ENCODE measurements around the gene YWHAH.
"Not testable (repeated sequence)": the region's sequence is repeated elsewhere in the genome, so short reads cannot be mapped to it uniquely, and the experiment has no call there.

YWHAH gene

DNA sequence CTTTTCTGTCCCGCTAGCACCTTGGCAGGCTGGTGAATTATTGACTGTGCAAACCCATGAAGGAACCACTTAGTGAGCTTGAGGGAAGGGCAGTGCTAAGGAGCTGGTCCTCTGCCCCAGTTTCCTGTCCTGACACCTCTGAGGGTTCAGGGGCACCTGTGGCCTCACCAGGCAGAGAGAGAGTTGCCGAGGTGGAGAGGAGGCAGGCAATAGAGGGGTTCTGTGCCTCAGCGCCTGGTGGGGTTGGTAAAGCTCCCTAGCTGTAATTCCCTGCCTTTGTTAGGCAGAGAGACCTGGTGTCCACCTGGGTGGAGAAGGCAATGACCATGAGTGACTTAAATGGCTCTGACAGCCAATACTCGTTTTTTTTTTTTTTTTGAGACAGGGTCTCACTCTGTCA, 36.3 kb downstream of the YWHAH start:
- no peaks in the 10 kb centered on the region for H3K9me3 ChIP-seq (ENCODE audit: control insufficient read depth, insufficient read depth, low read depth, low read length)
- no peak overlapping the region for H3K4me3 ChIP-seq (ENCODE audit: low read depth, low read length)
- H3K36me3 ChIP-seq (ENCODE audit: control insufficient read depth in 2 of 2, insufficient read depth in 1 of 2, low read length in 2 of 2), result no peaks in the 10 kb centered on the region
- no peaks in the 10 kb centered on the region for H3K4me1 ChIP-seq (ENCODE audit: control insufficient read depth, insufficient read depth, low read length)
- ChIA-PET POLR2A (interaction anchor here (0.7 kb wide), 1 partner anchor 69 kb away, joined by 3 read pairs; no protein-coding TSS in a partner anchor), CTCF (interaction anchor here (3.0 to 11.9 kb wide), 2 partner anchors 10 to 100 kb away, joined by 16 to 309 read pairs; no protein-coding TSS in a partner anchor)
- TF ChIP-seq ZNF548 (tag by site-specific recombination; IDR thresholded peaks at IDR 0.05), result no peak
- TF ChIP-seq, protein P1, sequence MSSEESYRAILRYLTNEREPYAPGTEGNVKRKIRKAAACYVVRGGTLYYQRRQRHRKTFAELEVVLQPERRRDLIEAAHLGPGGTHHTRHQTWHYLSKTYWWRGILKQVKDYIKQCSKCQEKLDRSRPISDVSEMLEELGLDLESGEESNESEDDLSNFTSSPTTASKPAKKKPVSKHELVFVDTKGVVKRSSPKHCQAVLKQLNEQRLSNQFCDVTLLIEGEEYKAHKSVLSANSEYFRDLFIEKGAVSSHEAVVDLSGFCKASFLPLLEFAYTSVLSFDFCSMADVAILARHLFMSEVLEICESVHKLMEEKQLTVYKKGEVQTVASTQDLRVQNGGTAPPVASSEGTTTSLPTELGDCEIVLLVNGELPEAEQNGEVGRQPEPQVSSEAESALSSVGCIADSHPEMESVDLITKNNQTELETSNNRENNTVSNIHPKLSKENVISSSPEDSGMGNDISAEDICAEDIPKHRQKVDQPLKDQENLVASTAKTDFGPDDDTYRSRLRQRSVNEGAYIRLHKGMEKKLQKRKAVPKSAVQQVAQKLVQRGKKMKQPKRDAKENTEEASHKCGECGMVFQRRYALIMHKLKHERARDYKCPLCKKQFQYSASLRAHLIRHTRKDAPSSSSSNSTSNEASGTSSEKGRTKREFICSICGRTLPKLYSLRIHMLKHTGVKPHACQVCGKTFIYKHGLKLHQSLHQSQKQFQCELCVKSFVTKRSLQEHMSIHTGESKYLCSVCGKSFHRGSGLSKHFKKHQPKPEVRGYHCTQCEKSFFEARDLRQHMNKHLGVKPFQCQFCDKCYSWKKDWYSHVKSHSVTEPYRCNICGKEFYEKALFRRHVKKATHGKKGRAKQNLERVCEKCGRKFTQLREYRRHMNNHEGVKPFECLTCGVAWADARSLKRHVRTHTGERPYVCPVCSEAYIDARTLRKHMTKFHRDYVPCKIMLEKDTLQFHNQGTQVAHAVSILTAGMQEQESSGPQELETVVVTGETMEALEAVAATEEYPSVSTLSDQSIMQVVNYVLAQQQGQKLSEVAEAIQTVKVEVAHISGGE (tag by site-specific recombination; conservative IDR thresholded peaks at IDR 0.05; ENCODE audit: low read depth), result no peak
- TF ChIP-seq ZNF837 (tag by site-specific recombination; IDR thresholded peaks at IDR 0.05), result no peak
- TF ChIP-seq GLIS2 (tag by site-specific recombination; IDR thresholded peaks at IDR 0.05), result no peak
- no peak for TF ChIP-seq ZNF133 (tag by site-specific recombination; IDR thresholded peaks at IDR 0.05)
- TF ChIP-seq ZNF510 (tag by site-specific recombination; IDR thresholded peaks at IDR 0.05; ENCODE audit: insufficient replicate concordance), result no peak
- H3K27ac ChIP-seq (ENCODE audit: extremely low read depth, low read depth, low read length), result no peak overlapping the region

DNA sequence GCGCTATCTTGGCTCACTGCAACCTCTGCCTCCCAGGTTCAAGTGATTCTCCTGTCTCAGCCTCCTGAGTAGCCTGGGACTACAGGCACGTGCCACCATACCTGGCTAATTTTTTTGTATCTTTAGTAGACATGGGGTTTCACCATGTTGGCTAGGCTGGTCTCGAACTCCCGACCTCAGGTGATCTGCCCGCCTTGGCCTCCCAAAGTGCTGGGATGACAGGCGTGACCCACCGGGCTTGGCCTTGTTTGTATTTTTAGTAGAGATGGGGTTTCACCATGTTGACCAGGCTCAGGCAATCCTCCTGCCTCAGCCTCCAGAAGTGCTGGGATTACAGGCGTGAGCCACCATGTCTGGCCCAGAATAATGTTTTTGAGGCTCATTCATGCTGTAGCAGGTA, 37.6 kb downstream of the YWHAH start:
- H3K4me3 ChIP-seq (ENCODE audit: low read depth, low read length); H3K36me3 ChIP-seq (ENCODE audit: control insufficient read depth in 2 of 2, insufficient read depth in 1 of 2, low read length in 2 of 2); H3K4me1 ChIP-seq (ENCODE audit: control insufficient read depth, insufficient read depth, low read length); POLR2A ChIA-PET; H3K9me3 ChIP-seq (ENCODE audit: control insufficient read depth, insufficient read depth, low read depth, low read length); H3K27ac ChIP-seq (ENCODE audit: extremely low read depth, low read depth, low read length); CTCF ChIA-PET: not testable (repeated sequence)

DNA sequence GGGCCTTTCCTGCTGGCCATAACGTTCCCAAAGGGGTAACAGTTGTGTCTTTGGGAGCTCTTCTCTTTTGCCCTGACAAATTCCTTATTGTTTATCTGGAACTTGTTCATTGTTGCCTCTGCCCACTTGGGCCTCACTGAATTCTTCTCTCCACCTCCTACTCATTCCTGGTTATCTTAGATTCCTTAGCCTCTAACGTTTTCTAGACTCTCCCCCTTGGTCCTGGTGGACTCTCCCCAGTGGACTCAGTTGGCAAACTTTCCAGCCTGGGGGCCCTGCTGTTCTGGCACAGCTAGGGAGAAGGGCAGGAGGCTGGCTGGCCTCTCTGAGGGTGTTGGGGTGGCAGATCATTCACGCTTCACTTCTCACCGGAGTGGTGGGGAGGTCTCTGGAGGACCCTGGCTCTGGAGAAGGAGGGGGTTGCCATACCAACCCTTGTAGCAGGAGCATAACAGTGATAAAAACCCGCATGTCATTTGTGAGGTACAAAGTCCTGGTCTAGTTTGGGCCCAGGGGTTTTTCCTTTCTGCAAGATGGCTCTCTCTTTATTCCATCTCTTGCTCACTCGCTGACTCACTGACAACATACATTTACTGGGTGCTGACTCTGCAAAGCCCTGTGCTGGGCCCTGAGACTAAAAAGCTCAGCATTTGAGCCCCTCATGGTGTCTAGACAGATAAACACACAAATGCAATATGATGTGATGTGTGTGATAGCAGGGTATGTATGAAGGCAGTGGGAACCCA, 39.7 kb downstream of the YWHAH start:
- Histone ChIP-seq H3K36me3 (ENCODE audit: control insufficient read depth in 2 of 2, insufficient read depth in 1 of 2, low read length in 2 of 2) (no peaks in the 10 kb centered on the region), H3K4me1 (ENCODE audit: control insufficient read depth, insufficient read depth, low read length) (no peaks in the 10 kb centered on the region), H3K9me3 (ENCODE audit: control insufficient read depth, insufficient read depth, low read depth, low read length) (no peaks in the 10 kb centered on the region), H3K27ac (ENCODE audit: extremely low read depth, low read depth, low read length) (no peak overlapping the region), H3K4me3 (ENCODE audit: low read depth, low read length) (no peak overlapping the region)
- ChIA-PET CTCF (interaction anchor here (0.5 to 1.7 kb wide), 7 partner anchors 10 to 318 kb away, joined by 3 to 8 read pairs (median 4); no protein-coding TSS in a partner anchor), POLR2A (no interaction called here)
- TF ChIP-seq ZNF555 (tag by site-specific recombination; conservative IDR thresholded peaks at IDR 0.05) (no peak), REPIN1 (tag by site-specific recombination; IDR thresholded peaks at IDR 0.05; ENCODE audit: low read depth) (no peak), ZNF311 (tag by site-specific recombination; IDR thresholded peaks at IDR 0.05; ENCODE audit: borderline replicate concordance) (no peak), YY2 (tag by site-specific recombination; IDR thresholded peaks at IDR 0.05) (no peak), ZNF776 (tag by site-specific recombination; IDR thresholded peaks at IDR 0.05; ENCODE audit: borderline replicate concordance) (no peak), ZBTB1 (tag by site-specific recombination; IDR thresholded peaks at IDR 0.05) (no peak), ZNF266 (tag by site-specific recombination; IDR thresholded peaks at IDR 0.05; ENCODE audit: low read depth) (no peak), ZNF530 (tag by site-specific recombination; IDR thresholded peaks at IDR 0.05; ENCODE audit: low read depth) (no peak)

DNA sequence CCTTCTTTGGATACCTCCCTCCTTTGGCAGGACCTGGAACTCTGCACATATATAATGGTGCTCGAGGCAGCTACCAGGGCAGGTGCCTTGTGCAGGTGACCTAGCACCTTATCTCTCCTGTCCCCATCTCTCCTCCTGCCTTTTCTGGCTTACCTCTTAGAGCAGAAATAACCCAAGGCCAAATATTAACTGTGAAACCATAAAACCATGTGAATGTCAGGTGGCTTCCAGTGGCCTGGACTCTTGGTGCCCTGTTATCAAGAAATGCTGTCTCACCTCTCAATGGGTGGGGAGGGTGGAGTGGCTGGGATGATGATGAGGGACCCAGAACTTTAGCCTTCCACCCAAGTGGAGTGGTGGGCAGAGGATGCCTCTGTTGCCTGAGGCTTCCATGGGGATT, 42.9 kb downstream of the YWHAH start:
- Histone ChIP-seq H3K27ac (ENCODE audit: extremely low read depth, low read depth, low read length) (no peak overlapping the region), H3K36me3 (ENCODE audit: control insufficient read depth in 2 of 2, insufficient read depth in 1 of 2, low read length in 2 of 2) (no peaks in the 10 kb centered on the region), H3K9me3 (ENCODE audit: control insufficient read depth, insufficient read depth, low read depth, low read length) (no peaks in the 10 kb centered on the region), H3K4me1 (ENCODE audit: control insufficient read depth, insufficient read depth, low read length) (no peaks in the 10 kb centered on the region), H3K4me3 (ENCODE audit: low read depth, low read length) (no peak overlapping the region)
- no peak for TF ChIP-seq ZNF214 (tag by site-specific recombination; IDR thresholded peaks at IDR 0.05; ENCODE audit: borderline replicate concordance)
- no peak for TF ChIP-seq ZNF549 (tag by site-specific recombination; IDR thresholded peaks at IDR 0.05)
- no peak for TF ChIP-seq GLIS1 (tag by site-specific recombination; IDR thresholded peaks at IDR 0.05)
- TF ChIP-seq ZNF274 (IDR thresholded peaks at IDR 0.05; ENCODE audit: low read length), result no peak
- no peak for TF ChIP-seq ZNF274 (tag by site-specific recombination; IDR thresholded peaks at IDR 0.05; ENCODE audit: borderline replicate concordance)
- TF ChIP-seq, protein P2, sequence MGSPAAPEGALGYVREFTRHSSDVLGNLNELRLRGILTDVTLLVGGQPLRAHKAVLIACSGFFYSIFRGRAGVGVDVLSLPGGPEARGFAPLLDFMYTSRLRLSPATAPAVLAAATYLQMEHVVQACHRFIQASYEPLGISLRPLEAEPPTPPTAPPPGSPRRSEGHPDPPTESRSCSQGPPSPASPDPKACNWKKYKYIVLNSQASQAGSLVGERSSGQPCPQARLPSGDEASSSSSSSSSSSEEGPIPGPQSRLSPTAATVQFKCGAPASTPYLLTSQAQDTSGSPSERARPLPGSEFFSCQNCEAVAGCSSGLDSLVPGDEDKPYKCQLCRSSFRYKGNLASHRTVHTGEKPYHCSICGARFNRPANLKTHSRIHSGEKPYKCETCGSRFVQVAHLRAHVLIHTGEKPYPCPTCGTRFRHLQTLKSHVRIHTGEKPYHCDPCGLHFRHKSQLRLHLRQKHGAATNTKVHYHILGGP (tag by site-specific recombination; IDR thresholded peaks at IDR 0.05), result no peak
- no peak for TF ChIP-seq ZNF660 (tag by site-specific recombination; IDR thresholded peaks at IDR 0.05)
- ChIA-PET CTCF (no interaction called here), POLR2A (no interaction called here)

Measured in HEK293 (cell line).